Measurements from ENCODE around the gene HNRNPM. TPM values are rescaled to one million over a fixed set of nuclear protein-coding genes. Genes with fewer than 3 reads are reported as not detected.

HNRNPM gene
- total RNA-seq, 2 experiments from 2014 or later, result 90.0 to 280 TPM

DNA sequence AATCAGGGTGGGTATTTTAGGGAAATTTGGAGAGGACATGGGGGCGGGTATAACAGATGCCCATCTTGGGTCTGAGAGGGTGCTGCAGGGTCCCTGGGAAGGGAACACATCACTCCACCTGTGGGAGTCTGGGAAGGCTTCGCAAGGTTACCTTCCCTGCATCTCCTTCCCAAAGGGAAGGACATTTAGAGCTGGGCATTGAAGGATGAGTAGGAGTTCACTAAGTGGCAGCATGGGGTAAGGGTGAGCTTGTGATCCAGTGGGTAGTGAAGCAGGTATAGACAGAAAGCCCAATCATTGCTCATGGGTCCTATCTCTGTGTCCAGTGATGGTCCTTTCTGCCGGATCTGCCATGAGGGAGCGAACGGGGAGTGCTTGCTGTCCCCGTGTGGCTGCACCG, 18.5 kb upstream of the HNRNPM start:
- no peak for DNase-seq (ENCODE audit: low spot score)
- Histone ChIP-seq H3K9me3 (ENCODE audit: low read length) (no peaks in the 10 kb centered on the region), H3K27ac (ENCODE audit: low read depth, low read length, poor library complexity, severe bottlenecking) (no peak overlapping the region), H3K36me3 (ENCODE audit: insufficient read depth, low read length) (no peaks in the 10 kb centered on the region), H3K4me2 (ENCODE audit: low read length) (no peak overlapping the region), H4K20me1 (ENCODE audit: insufficient read depth, low read length) (no peaks in the 10 kb centered on the region), H3K9me2 (ENCODE audit: insufficient read depth, low read length) (no peaks in the 10 kb centered on the region), H3K4me1 (ENCODE audit: insufficient read depth, low read length, poor library complexity, severe bottlenecking) (no peaks in the 10 kb centered on the region), H3K4me3 (ENCODE audit: low read depth, low read length, poor library complexity, severe bottlenecking) (no peak overlapping the region), H3K79me2 (ENCODE audit: insufficient read depth, low read depth, low read length) (no peaks in the 10 kb centered on the region), H2AFZ (ENCODE audit: low read length) (no peak overlapping the region)
- intact Hi-C loops (cut with micrococcal nuclease; ENCODE audit: unreplicated experiment), result no loop called here
- no peak for TF ChIP-seq CTCF (conservative IDR thresholded peaks at IDR 0.05; ENCODE audit: low read length)
- no peak for TF ChIP-seq EZH2phosphoT487 (IDR thresholded peaks at IDR 0.05; ENCODE audit: borderline replicate concordance, low read depth, low read length)
- POLR2A ChIA-PET, result no interaction called here
- no TSS peak for BruUV-seq (replicated peaks)
- CTCF ChIA-PET (ENCODE audit: unreplicated experiment), result no interaction called here

GRCh38 chr19:8429044-8429443, 15.7 kb upstream of the HNRNPM start:
- ChIA-PET CTCF (ENCODE audit: unreplicated experiment) (no interaction called here), POLR2A (interaction anchor here (0.7 kb wide), 1 partner anchor 28 kb away, joined by 5 read pairs; no protein-coding TSS in a partner anchor)
- Histone ChIP-seq H4K20me1 (ENCODE audit: insufficient read depth, low read length) (no peaks in the 10 kb centered on the region), H3K4me3 (ENCODE audit: low read depth, low read length, poor library complexity, severe bottlenecking) (no peak overlapping the region), H3K36me3 (ENCODE audit: insufficient read depth, low read length) (no peaks in the 10 kb centered on the region), H3K9me2 (ENCODE audit: insufficient read depth, low read length) (no peaks in the 10 kb centered on the region), H3K4me2 (ENCODE audit: low read length) (no peak overlapping the region), H3K79me2 (ENCODE audit: insufficient read depth, low read depth, low read length) (no peaks in the 10 kb centered on the region), H3K9me3 (ENCODE audit: low read length) (no peaks in the 10 kb centered on the region), H3K4me1 (ENCODE audit: insufficient read depth, low read length, poor library complexity, severe bottlenecking) (no peaks in the 10 kb centered on the region), H2AFZ (ENCODE audit: low read length) (no peak overlapping the region), H3K27ac (ENCODE audit: low read depth, low read length, poor library complexity, severe bottlenecking) (no peak overlapping the region)
- no peak for DNase-seq (ENCODE audit: low spot score)
- intact Hi-C loops (cut with micrococcal nuclease; ENCODE audit: unreplicated experiment), result no loop called here
- BruUV-seq (replicated peaks), result no TSS peak
- TF ChIP-seq CTCF (conservative IDR thresholded peaks at IDR 0.05; ENCODE audit: low read length) (no peak), EZH2phosphoT487 (IDR thresholded peaks at IDR 0.05; ENCODE audit: borderline replicate concordance, low read depth, low read length) (no peak)

DNA sequence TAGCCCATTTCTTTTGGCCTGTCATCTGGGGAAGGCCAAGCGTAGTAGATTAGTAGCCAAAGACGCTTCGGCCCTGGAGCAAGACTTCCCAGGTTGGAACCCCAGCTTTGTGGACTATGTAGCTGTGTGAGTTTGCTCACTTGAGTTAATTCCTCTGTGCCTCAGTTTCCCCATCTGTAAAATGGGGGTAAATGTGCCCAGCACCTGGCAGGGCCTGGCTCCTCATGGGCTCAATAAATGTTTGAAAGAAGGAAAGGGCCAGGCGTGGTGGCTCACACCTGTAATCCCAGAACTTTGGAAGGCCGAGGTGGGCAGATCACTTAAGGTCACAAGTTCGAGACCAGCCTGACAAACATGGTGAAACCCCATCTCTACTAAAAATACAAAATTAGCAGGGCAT, 14.9 kb upstream of the HNRNPM start:
- POLR2A ChIA-PET, result interaction anchor here (0.7 kb wide), 1 partner anchor 28 kb away, joined by 5 read pairs; no protein-coding TSS in a partner anchor
- no peak overlapping the region for H2AFZ ChIP-seq (ENCODE audit: low read length)
- CTCF ChIA-PET (ENCODE audit: unreplicated experiment), result no interaction called here

More for the DNA sequence above, 14.9 kb upstream of the HNRNPM start:
- H3K4me1 ChIP-seq (ENCODE audit: insufficient read depth, low read length, poor library complexity, severe bottlenecking), result no peaks in the 10 kb centered on the region
- DNase-seq (ENCODE audit: low spot score), result no peak
- no peaks in the 10 kb centered on the region for H3K9me3 ChIP-seq (ENCODE audit: low read length)
- no peak overlapping the region for H3K27ac ChIP-seq (ENCODE audit: low read depth, low read length, poor library complexity, severe bottlenecking)
- intact Hi-C loops (cut with micrococcal nuclease; ENCODE audit: unreplicated experiment), result no loop called here
- no TSS peak for BruUV-seq (replicated peaks)
- H3K36me3 ChIP-seq (ENCODE audit: insufficient read depth, low read length), result no peaks in the 10 kb centered on the region
- TF ChIP-seq EZH2phosphoT487 (IDR thresholded peaks at IDR 0.05; ENCODE audit: borderline replicate concordance, low read depth, low read length) (no peak), CTCF (conservative IDR thresholded peaks at IDR 0.05; ENCODE audit: low read length) (no peak)
- no peaks in the 10 kb centered on the region for H4K20me1 ChIP-seq (ENCODE audit: insufficient read depth, low read length)
- H3K79me2 ChIP-seq (ENCODE audit: insufficient read depth, low read depth, low read length), result no peaks in the 10 kb centered on the region
- H3K4me2 ChIP-seq (ENCODE audit: low read length), result no peak overlapping the region
- no peak overlapping the region for H3K4me3 ChIP-seq (ENCODE audit: low read depth, low read length, poor library complexity, severe bottlenecking)
- no peaks in the 10 kb centered on the region for H3K9me2 ChIP-seq (ENCODE audit: insufficient read depth, low read length)
